ENCODE data around the gene RASD2.

Gene RASD2

DNA sequence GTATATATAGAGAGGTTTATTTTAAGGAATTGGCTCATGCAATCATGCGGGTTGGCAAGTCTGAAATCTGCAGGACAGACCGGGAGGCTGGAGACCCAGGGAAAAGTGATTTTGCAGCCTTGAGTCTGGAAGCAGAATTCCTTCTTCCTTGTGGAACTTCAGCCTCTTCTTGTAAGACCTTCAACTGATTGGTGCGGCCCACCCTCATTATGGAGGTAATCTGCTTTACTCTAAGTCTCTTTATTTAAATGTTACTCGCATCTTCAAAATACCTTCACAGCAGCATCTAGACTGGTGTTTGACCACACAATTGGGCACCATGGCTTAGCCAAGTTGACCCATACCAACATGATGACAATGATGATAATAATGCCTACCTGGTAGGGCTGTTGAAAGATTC lies 58.7 kb downstream of the RASD2 start:
- in situ Hi-C loops (cut with HindIII; ENCODE audit: low pct_unique_long_range_greater_than_20kb, low sequenced_read_pairs) = no loop called here
- no peak for TF ChIP-seq JUND (IDR thresholded peaks at IDR 0.05; ENCODE audit: low read depth)

DNA sequence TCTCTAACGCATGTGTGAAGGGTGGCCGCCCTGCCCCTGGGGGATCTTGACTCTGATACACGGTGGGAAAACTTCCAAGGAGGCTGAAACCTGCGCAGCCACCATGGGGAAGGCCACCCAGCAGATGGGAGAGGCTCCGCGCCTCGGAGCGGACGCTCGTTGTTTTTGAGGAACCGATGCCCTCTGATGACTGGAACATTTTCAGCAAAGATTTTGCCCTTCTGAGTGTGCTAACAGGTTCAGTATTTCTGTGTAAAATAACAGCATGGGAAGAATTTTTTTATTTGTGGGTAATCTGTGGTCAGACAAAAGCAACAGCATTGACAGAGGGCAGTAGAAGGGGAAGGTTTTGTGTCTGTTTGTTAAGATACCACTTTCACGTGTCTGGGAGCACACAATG lies 59.8 kb downstream of the RASD2 start:
- no peak for TF ChIP-seq JUND (IDR thresholded peaks at IDR 0.05; ENCODE audit: low read depth)

More for the DNA sequence above, 58.7 kb downstream of the RASD2 start:
- DNase-seq (ENCODE audit: low read depth in 1 of 2, low spot score in 1 of 2) = no peak

DNA sequence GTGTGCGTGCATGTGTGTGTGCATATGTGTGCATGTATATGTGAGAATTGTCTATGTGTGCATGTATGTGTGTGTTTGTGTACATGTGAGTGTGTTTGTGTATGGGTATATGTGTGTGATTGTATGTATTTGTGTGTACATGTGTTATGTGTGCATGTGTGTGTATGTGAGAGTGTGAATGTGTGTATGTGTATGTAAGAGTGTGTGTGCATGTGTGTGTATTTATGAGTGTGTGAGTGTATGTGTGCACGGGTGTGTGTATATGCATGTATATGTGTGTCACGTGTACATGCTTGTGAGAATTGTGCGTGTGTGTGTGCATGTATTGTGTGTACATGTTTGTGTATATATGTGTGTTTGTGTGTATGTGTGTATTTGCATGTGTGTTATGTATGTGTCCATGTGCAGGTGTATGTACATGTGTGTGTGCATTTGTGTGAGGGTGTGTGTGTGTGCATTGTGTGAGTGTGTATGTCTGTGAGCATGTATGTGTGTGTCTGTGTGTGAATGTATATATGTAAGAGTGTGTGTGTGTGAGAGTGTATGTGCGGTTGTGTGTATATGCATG lies 60.5 kb downstream of the RASD2 start:
- DNase-seq (ENCODE audit: low read depth in 1 of 2, low spot score in 1 of 2) = no peak
- in situ Hi-C loops (cut with HindIII; ENCODE audit: low pct_unique_long_range_greater_than_20kb, low sequenced_read_pairs) = no loop called here
- no peak for TF ChIP-seq JUND (IDR thresholded peaks at IDR 0.05; ENCODE audit: low read depth)

More for the DNA sequence above, 59.8 kb downstream of the RASD2 start:
- in situ Hi-C loops (cut with HindIII; ENCODE audit: low pct_unique_long_range_greater_than_20kb, low sequenced_read_pairs) = no loop called here
- DNase-seq (ENCODE audit: low read depth in 1 of 2, low spot score in 1 of 2) = no peak

DNA sequence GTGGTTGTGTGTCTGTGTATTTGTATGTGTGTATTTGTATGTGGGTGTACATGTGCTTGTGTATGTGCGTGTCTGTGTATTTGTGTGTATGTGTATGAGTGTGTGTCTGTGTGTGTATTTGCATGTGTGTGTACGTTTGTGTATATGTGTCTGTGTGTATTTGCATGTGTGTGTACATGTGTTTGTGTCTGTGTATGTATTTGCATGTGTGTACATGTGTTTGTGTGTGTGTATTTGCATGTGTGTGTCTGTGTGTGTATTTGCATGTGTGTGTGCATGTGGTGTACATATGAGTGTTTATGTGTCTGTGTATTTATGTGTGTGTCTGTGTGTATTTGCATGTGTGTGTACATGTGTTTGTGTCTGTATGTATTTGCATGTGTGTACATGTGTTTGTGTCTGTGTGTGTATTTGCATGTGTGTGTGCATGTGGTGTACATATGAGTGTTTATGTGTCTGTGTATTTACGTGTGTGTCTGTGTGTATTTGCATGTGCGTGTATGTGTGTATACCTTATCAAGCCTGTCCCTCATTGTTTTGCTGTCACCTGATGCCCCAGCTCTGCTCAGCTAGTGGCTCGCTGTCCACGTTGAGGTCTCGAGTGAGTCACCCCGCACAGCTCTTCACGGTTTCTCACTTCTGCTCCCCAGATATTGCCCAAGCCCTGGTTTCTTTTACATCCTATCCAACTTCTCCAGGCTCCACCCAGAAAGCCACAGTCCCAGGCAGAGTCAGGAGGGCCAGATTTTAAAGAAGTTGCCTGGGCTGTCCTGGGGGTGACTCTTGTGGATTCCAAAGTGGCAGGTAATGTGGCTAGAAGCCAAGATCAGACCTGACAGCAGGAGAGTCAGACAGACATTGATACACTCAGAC lies 61.3 kb downstream of the RASD2 start:
- DNase-seq (ENCODE audit: low read depth in 1 of 2, low spot score in 1 of 2) = no peak
- TF ChIP-seq JUND (IDR thresholded peaks at IDR 0.05; ENCODE audit: low read depth) = no peak

More for the DNA sequence above, 61.3 kb downstream of the RASD2 start:
- in situ Hi-C loops (cut with HindIII; ENCODE audit: low pct_unique_long_range_greater_than_20kb, low sequenced_read_pairs) = no loop called here
